KMS-11 (cell line): Measurements from ENCODE around the gene NKAIN2.

Experiments
- H2AFZ ChIP-seq: fragments of 200-600 bp; sonication (generic); 2 replicates; pipeline ENCODE4 v1.6.1; 2016; ENCODE audit warnings: antibody characterized with exemption, mixed run types, low read depth
- H3K27ac ChIP-seq: fragments of 200-600 bp; sonication (generic); 2 replicates; pipeline ENCODE4 v1.6.1; 2016; ENCODE audit warnings: mild to moderate bottlenecking, mixed run types
- H3K27me3 ChIP-seq: fragments of 200-600 bp; sonication (generic); 2 replicates; pipeline ENCODE4 v1.6.1; 2017; ENCODE audit warnings: mild to moderate bottlenecking, low read depth, mixed run types, moderate library complexity; ENCODE audit not compliant: insufficient read depth
- H3K36me3 ChIP-seq: fragments of 200-600 bp; sonication (generic); 2 replicates; pipeline ENCODE4 v1.6.1; 2017; ENCODE audit warnings: mild to moderate bottlenecking, mixed run types; ENCODE audit not compliant: insufficient read depth
- H3K4me1 ChIP-seq: fragments of 200-600 bp; sonication (generic); 2 replicates; pipeline ENCODE4 v1.6.1; 2016; ENCODE audit warnings: mild to moderate bottlenecking, low read depth, mixed run types; ENCODE audit not compliant: poor library complexity, severe bottlenecking
- H3K4me2 ChIP-seq: fragments of 200-600 bp; sonication (generic); 2 replicates; pipeline ENCODE4 v1.7.0; 2016; ENCODE audit warnings: mild to moderate bottlenecking, mixed run types
- H3K4me3 ChIP-seq: fragments of 200-600 bp; sonication (generic); IDR thresholded peaks from 2 replicates; pipeline ENCODE4 v1.6.1; 2017; ENCODE audit warnings: low read depth, low read length, mixed read lengths; ENCODE audit not compliant: insufficient read depth
- H3K79me2 ChIP-seq: fragments of 200-600 bp; sonication (generic); 2 replicates; pipeline ENCODE4 v1.6.1; 2016; ENCODE audit warnings: low read depth, mixed run types; ENCODE audit not compliant: insufficient read depth
- H3K9ac ChIP-seq: fragments of 200-600 bp; sonication (generic); 2 replicates; pipeline ENCODE4 v1.6.1; 2016; ENCODE audit warnings: mild to moderate bottlenecking, mixed run types
- H4K20me1 ChIP-seq: fragments of 200-600 bp; sonication (generic); 2 replicates; pipeline ENCODE4 v1.6.1; 2016; ENCODE audit warnings: mild to moderate bottlenecking, mixed run types; ENCODE audit not compliant: insufficient read depth
- TF ChIP-seq, protein P1 (sequence below): fragments of 200-600 bp; sonication (generic); conservative IDR thresholded peaks from 2 replicates; pipeline ENCODE4 v1.6.1; 2017; ENCODE audit warnings: low read depth, mild to moderate bottlenecking, antibody characterized with exemption, low read length, moderate library complexity, mixed read lengths

Gene NKAIN2

DNA sequence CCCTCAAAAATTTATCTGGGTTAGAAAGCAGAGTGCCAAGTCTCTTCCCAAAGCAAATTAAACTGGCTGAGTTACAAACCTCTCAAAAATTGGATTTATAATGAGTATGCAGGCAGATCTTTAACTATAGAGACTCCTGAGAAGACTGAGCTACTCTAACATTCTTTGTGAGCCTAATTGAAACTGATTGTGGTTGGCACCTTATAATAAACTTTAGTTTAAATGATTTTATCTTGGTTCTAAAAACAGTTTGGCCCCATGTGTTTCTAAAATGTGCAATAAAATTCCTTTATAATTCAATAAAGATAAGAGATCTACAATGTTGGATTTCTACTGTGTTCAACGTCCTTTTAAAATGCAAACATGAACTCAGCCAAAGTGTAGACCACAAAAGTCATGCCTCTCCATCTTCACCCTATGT lies 678.4 kb downstream of the NKAIN2 start:
- H3K4me1 ChIP-seq: no peaks in the 10 kb centered on the region
- no peaks in the 10 kb centered on the region for H3K27me3 ChIP-seq
- H3K27ac ChIP-seq: no peak overlapping the region
- H3K9ac ChIP-seq: no peak overlapping the region
- TF ChIP-seq, protein P1, sequence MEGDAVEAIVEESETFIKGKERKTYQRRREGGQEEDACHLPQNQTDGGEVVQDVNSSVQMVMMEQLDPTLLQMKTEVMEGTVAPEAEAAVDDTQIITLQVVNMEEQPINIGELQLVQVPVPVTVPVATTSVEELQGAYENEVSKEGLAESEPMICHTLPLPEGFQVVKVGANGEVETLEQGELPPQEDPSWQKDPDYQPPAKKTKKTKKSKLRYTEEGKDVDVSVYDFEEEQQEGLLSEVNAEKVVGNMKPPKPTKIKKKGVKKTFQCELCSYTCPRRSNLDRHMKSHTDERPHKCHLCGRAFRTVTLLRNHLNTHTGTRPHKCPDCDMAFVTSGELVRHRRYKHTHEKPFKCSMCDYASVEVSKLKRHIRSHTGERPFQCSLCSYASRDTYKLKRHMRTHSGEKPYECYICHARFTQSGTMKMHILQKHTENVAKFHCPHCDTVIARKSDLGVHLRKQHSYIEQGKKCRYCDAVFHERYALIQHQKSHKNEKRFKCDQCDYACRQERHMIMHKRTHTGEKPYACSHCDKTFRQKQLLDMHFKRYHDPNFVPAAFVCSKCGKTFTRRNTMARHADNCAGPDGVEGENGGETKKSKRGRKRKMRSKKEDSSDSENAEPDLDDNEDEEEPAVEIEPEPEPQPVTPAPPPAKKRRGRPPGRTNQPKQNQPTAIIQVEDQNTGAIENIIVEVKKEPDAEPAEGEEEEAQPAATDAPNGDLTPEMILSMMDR: no peak
- H4K20me1 ChIP-seq: no peaks in the 10 kb centered on the region
- no peak overlapping the region for H3K4me2 ChIP-seq
- no peak overlapping the region for H3K4me3 ChIP-seq
- H3K79me2 ChIP-seq: no peaks in the 10 kb centered on the region
- no peaks in the 10 kb centered on the region for H3K36me3 ChIP-seq
- H2AFZ ChIP-seq: no peak overlapping the region

DNA sequence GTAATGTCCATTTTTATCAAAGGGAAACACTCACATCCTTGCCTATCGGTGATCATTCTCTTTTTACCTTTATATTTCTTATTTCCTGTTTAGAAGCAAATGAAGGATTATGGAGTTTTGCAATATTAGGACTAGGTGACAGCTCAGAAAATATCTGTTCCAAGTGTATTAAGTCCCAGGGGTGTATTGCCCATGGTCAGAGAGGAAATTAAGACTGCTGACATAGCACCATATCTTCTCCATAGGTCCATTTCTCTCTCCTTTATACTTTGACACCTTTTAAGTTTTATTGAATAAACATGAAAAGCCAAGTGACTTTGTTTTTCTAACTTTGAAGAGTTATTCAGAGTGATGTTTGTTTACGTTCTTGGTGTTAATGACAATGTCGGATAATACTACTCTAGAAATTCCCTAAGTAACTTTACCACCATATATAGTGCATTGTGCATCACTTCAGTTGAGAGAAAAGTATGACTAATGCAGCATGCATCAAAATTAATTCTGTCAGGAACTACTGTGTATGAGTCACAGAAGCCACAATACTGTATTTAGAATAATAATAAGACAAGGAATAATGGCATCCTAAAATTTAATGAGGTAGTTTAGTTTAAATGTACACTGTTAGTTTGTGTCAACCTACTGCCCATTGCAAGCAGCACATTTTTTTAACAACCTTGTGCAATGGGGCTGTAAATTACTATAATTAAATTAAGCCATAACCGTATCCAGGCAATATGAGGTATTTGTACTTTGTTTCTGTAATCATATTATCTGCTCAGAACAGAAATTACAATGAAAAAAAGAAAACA lies 684.2 kb downstream of the NKAIN2 start:
- Histone ChIP-seq H2AFZ (no peak overlapping the region), H3K4me3 (no peak overlapping the region), H3K79me2 (no peaks in the 10 kb centered on the region), H3K9ac (no peak overlapping the region), H3K36me3 (no peaks in the 10 kb centered on the region), H3K4me2 (no peak overlapping the region), H3K4me1 (no peaks in the 10 kb centered on the region), H4K20me1 (no peaks in the 10 kb centered on the region), H3K27me3 (no peaks in the 10 kb centered on the region), H3K27ac (no peak overlapping the region)
- TF ChIP-seq, protein P1: no peak

DNA sequence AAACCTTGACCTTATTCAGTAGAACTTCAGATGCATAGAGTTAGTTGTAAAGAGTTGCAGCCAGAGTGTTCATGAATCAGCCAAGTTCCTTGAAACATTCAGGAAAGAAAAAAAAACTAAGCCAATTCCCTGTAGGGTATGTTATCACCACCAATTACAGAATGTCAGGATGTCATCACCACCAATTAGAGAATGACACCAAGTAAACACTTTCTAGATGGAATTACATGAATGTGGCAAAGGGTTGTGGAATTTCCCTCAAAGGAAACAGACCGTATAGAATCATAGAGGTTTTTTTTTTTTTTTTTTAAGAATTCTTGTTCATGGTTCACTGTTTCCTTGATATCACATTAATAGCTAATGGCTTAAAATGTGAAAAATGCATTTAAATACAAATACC lies 686.5 kb downstream of the NKAIN2 start:
- TF ChIP-seq, protein P1: no peak
- H3K27me3 ChIP-seq: no peaks in the 10 kb centered on the region
- no peak overlapping the region for H3K9ac ChIP-seq
- no peaks in the 10 kb centered on the region for H3K79me2 ChIP-seq
- no peaks in the 10 kb centered on the region for H4K20me1 ChIP-seq
- H3K4me3 ChIP-seq: no peak overlapping the region
- H3K4me2 ChIP-seq: no peak overlapping the region
- H3K27ac ChIP-seq: no peak overlapping the region
- no peak overlapping the region for H2AFZ ChIP-seq
- H3K4me1 ChIP-seq: no peaks in the 10 kb centered on the region
- H3K36me3 ChIP-seq: no peaks in the 10 kb centered on the region

DNA sequence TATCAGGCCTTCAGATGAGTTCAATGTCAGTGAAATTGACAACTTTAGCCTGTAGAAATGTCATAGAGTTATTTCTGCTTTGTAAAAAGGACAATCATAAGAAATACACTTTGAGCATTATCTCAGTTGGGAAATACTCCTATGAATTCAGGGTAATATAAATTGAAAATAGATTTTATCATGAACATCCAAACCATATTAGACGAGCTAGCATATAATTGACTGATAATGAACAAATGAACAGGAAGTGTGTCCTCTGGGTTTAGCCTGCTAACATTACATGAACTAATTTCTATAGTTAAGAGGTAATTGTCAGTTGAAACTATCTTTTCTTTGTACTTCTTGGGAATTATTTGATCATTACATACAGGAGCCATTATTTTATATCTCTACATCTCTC lies 689.6 kb downstream of the NKAIN2 start:
- H3K4me2 ChIP-seq: no peak overlapping the region
- H2AFZ ChIP-seq: no peak overlapping the region
- H3K79me2 ChIP-seq: no peaks in the 10 kb centered on the region
- H3K9ac ChIP-seq: no peak overlapping the region
- no peaks in the 10 kb centered on the region for H3K4me1 ChIP-seq
- no peaks in the 10 kb centered on the region for H3K27me3 ChIP-seq
- TF ChIP-seq, protein P1: no peak
- no peak overlapping the region for H3K4me3 ChIP-seq
- H3K27ac ChIP-seq: no peak overlapping the region
- H3K36me3 ChIP-seq: no peaks in the 10 kb centered on the region
- no peaks in the 10 kb centered on the region for H4K20me1 ChIP-seq
